GM12878 (cell line): ENCODE results near the gene RSBN1L. TPM values are rescaled to one million over a fixed set of nuclear protein-coding genes. Genes with fewer than 3 reads are reported as not detected.

Source experiments
- ATAC-seq: fragments of 200-7000 bp; cut with Tn5 transposase; 3 replicates; pipeline ENCODE4 v1.9.1; 2020; ENCODE audit warnings: mild to moderate bottlenecking, moderate library complexity
- BruUV-seq: library from RNA; stranded (reverse); fragments of 400-500 nt; replicated peaks from 2 replicates; lab custom pipeline; 2021; lab: Mats Ljungman, UMichigan
- CTCF ChIA-PET: fragments of 300-600 bp; sonication (Branson Sonifier 250); formaldehyde crosslinking; extraction: SDS; loops from one replicate; lab custom pipeline; 2021; ENCODE audit warnings: inconsistent platforms; lab: Yijun Ruan, JAX
- POLR2A ChIA-PET: fragments of 350-600 bp; formaldehyde crosslinking; extraction: SDS; loops from one replicate; lab custom pipeline; 2021; ENCODE audit warnings: inconsistent platforms; lab: Charles Lee
- RAD21 ChIA-PET: fragments of 300-600 bp; sonication (Branson Sonifier 250); formaldehyde crosslinking; loops from one replicate; lab custom pipeline; 2023; ENCODE audit warnings: antibody characterized with exemption; ENCODE audit not compliant: unreplicated experiment; lab: Charles Lee
- SMC1A ChIA-PET: fragments of 300-600 bp; sonication (Branson Sonifier 250); formaldehyde crosslinking; loops from one replicate; lab custom pipeline; 2023; ENCODE audit not compliant: unreplicated experiment, uncharacterized antibody; lab: Charles Lee
- DNase-seq: peaks from one replicate; pipeline ENCODE4 v3.0.0-alpha.2; 2011; ENCODE audit warnings: low read depth, low spot score
- FAIRE-seq: peaks from 3 replicates; lab custom pipeline; 2011; peaks lifted over from hg19 to GRCh38; lab: Jason Lieb, UNC
- H2AFZ ChIP-seq: 2 replicates; pipeline ENCODE4 v1.6.0; 2011; ENCODE audit warnings: low read depth, low read length, control low read depth; ENCODE audit not compliant: control insufficient read depth
- H3K27ac ChIP-seq: 2 replicates; pipeline ENCODE4 v1.5.1; 2011; ENCODE audit warnings: control low read depth; ENCODE audit not compliant: control insufficient read depth, insufficient read depth
- H3K27me3 ChIP-seq, 2 experiments: replicated peaks in 1 of 2; 2 replicates each; pipeline versions ENCODE4 v1.6.0 to v1.6.1; 2011; ENCODE audit warnings: low read length in 1 of 2; ENCODE audit not compliant: control insufficient read depth in 2 of 2, insufficient read depth in 2 of 2
- H3K36me3 ChIP-seq, 2 experiments: 2 replicates each; pipeline ENCODE4 v1.5.1; 2011; ENCODE audit warnings: low read length in 1 of 2; ENCODE audit not compliant: control insufficient read depth in 2 of 2, insufficient read depth in 2 of 2
- H3K4me1 ChIP-seq: 2 replicates; pipeline ENCODE4 v1.6.1; 2011; ENCODE audit warnings: mild to moderate bottlenecking, low read length, moderate library complexity, mixed read lengths; ENCODE audit not compliant: control insufficient read depth, insufficient read depth
- H3K4me2 ChIP-seq: 2 replicates; pipeline ENCODE4 v1.6.0; 2011; ENCODE audit warnings: control low read depth; ENCODE audit not compliant: control insufficient read depth, insufficient read depth
- H3K4me3 ChIP-seq: fragments of 200-600 bp; sonication (generic); 2 replicates; pipeline ENCODE4 v1.5.1; 2016
- H3K79me2 ChIP-seq: 2 replicates; pipeline ENCODE4 v1.6.0; 2011; ENCODE audit warnings: low read length; ENCODE audit not compliant: control insufficient read depth, insufficient read depth
- H3K9ac ChIP-seq: 2 replicates; pipeline ENCODE4 v1.8.0; 2011; ENCODE audit warnings: low read length, control low read depth, mixed read lengths; ENCODE audit not compliant: control insufficient read depth, insufficient read depth
- H3K9me3 ChIP-seq: replicated peaks from 3 replicates; pipeline ENCODE4 v1.5.1; 2011; ENCODE audit warnings: mild to moderate bottlenecking, low read length; ENCODE audit not compliant: control insufficient read depth, insufficient read depth
- H4K20me1 ChIP-seq: 2 replicates; pipeline ENCODE4 v1.6.0; 2011; ENCODE audit not compliant: control insufficient read depth, insufficient read depth
- ATF2 ChIP-seq: IDR thresholded peaks from 2 replicates; pipeline ENCODE4 v1.6.1; 2012; ENCODE audit warnings: low read length, inconsistent platforms
- EED ChIP-seq: sonication (generic); IDR thresholded peaks from 2 replicates; pipeline ENCODE4 v1.6.1; 2016; ENCODE audit warnings: antibody characterized with exemption, low read depth
- HDAC6 ChIP-seq: fragments of 200-600 bp; sonication (generic); IDR thresholded peaks from one replicate; pipeline ENCODE4 v1.8.0; 2017; ENCODE audit warnings: antibody characterized with exemption; ENCODE audit not compliant: unreplicated experiment
- MLLT1 ChIP-seq: fragments of 450-650 bp; IDR thresholded peaks from 2 replicates; pipeline ENCODE4 v1.6.1; 2016; ENCODE audit warnings: mild to moderate bottlenecking
- MXI1 ChIP-seq: fragments of 150-350 bp; IDR thresholded peaks from 2 replicates; pipeline ENCODE4 v1.6.1; 2011; ENCODE audit warnings: low read depth, mild to moderate bottlenecking, inconsistent platforms, low read length, improper control_type of control experiment
- NFYB ChIP-seq: IDR thresholded peaks from 2 replicates; pipeline ENCODE4 v1.6.1; 2011; ENCODE audit warnings: low read depth, mild to moderate bottlenecking, low read length, improper control_type of control experiment, moderate library complexity; ENCODE audit not compliant: insufficient read depth
- PAX5 ChIP-seq: IDR thresholded peaks from 2 replicates; pipeline ENCODE4 v1.6.1; 2011; ENCODE audit warnings: low read depth, low read length, borderline replicate concordance
- SMC3 ChIP-seq: IDR thresholded peaks from 2 replicates; pipeline ENCODE4 v1.6.1; 2011; ENCODE audit warnings: low read length, improper control_type of control experiment, borderline replicate concordance
- STAT3 ChIP-seq: IDR thresholded peaks from 2 replicates; pipeline ENCODE4 v1.6.1; 2011; ENCODE audit warnings: low read depth, low read length, improper control_type of control experiment
- WRNIP1 ChIP-seq: IDR thresholded peaks from 2 replicates; pipeline ENCODE4 v1.6.1; 2011; ENCODE audit warnings: low read depth, low read length, improper control_type of control experiment, borderline replicate concordance
- ZNF384 ChIP-seq: IDR thresholded peaks from 2 replicates; pipeline ENCODE4 v1.6.1; 2012; ENCODE audit warnings: low read depth, mild to moderate bottlenecking, low read length, improper control_type of control experiment, borderline replicate concordance
- WGBS: methylation state at CpG from one replicate; pipeline ENCODE4 v1.1.6; 2016; ENCODE audit warnings: low lambda C conversion rate; ENCODE audit not compliant: insufficient replicate concordance, insufficient coverage; ENCODE audit errors: missing lambda C conversion rate; 5-methylcytosine and 5-hydroxymethylcytosine counted together
- in situ Hi-C: fragments of 300-500 bp; cut with MboI; formaldehyde crosslinking; loops from 9 replicates; pipeline ENCODE4 v1.14.3; 2018; ENCODE audit warnings: mixed read lengths
- intact Hi-C: fragments of 100-400 bp; cut with micrococcal nuclease; formaldehyde crosslinking; loops from one replicate; pipeline ENCODE4 v1.14.2; 2022; ENCODE audit not compliant: unreplicated experiment
- polyA plus RNA-seq, 11 experiments: library from polyadenylated mRNA; depleted of rRNA in 4 of 11; unstranded in 6 of 11; stranded (reverse) in 5 of 11; fragments of >200 nt; fragmentation: Nextera tagmentation in 4 of 11; fragmentation: Illumina TruSeq in 1 of 11; extraction: Ambion mirVana in 4 of 11; extraction: Trizol in 1 of 11; gene quantifications; 1 replicate in 1 of 11; 2 replicates in 10 of 11; pipeline versions ENCODE4 v1.2.1 to v1.2.3, GENCODE V29; 2011 to 2016; ENCODE audit warnings: inconsistent platforms in 2 of 11, missing spikeins in 2 of 11, low read depth in 1 of 11
- total RNA-seq, 4 experiments: library from RNA; depleted of rRNA in 3 of 4; stranded (reverse); fragments of >200 nt in 3 of 4; fragmentation: Illumina TruSeq in 1 of 4; extraction: Trizol in 1 of 4; gene quantifications; 2 replicates each; pipeline versions ENCODE4 v1.2.1 to v1.2.3, GENCODE V29; 2013 to 2021
- TF ChIP-seq, protein P1 (sequence below): fragments of 450-650 bp; IDR thresholded peaks from 2 replicates; pipeline ENCODE4 v1.6.1; 2017; ENCODE audit warnings: mild to moderate bottlenecking, low read depth, inconsistent platforms; ENCODE audit not compliant: poor library complexity, severe bottlenecking
- TF ChIP-seq, protein P2 (sequence below), 3 experiments: IDR thresholded peaks in 2 of 3; conservative IDR thresholded peaks in 1 of 3; 2 replicates each; pipeline ENCODE4 v1.5.1; 2011; ENCODE audit warnings: low read depth in 3 of 3, low read length in 3 of 3, mild to moderate bottlenecking in 3 of 3, control low read depth in 2 of 3, moderate library complexity in 2 of 3, inconsistent platforms in 1 of 3, mixed read lengths in 1 of 3; ENCODE audit not compliant: control insufficient read depth in 2 of 3, insufficient read depth in 1 of 3; ENCODE audit errors: extremely low read depth in 1 of 3

Gene RSBN1L
- total and polyA plus RNA-seq, 10 of the 15 experiments (the other 5 are each of a cell fraction or from before 2014, with no cell fraction given), result 4.5 to 23.7 (median 10.3) TPM

- no peak overlapping the region for H3K9ac ChIP-seq
- ChIA-PET CTCF (interaction anchor here (0.6 to 3.7 kb wide), 34 partner anchors 11 to 572 kb away, joined by 3 to 225 read pairs (median 4); partner anchors contain the start of genes PHTF2, RSBN1L and TMEM60), SMC1A (interaction anchor here (0.6 to 3.6 kb wide), 24 partner anchors 11 to 489 kb away, joined by 3 to 75 read pairs (median 4); no protein-coding TSS in a partner anchor), RAD21 (interaction anchor here (0.8 to 3.7 kb wide), 12 partner anchors 12 to 428 kb away, joined by 3 to 58 read pairs (median 4); no protein-coding TSS in a partner anchor), POLR2A (interaction anchor here (1.0 kb wide), 1 partner anchor 43 kb away, joined by 4 read pairs; no protein-coding TSS in a partner anchor)
- FAIRE-seq (peak; percentile 97), DNase-seq (peak; percentile 38), ATAC-seq (peak; percentile 83)
- no peaks in the 10 kb centered on the region for H4K20me1 ChIP-seq
- H3K9me3 ChIP-seq, result no peaks in the 10 kb centered on the region
- peaks cover 40% of the 10 kb centered on the region for H3K79me2 ChIP-seq
- H3K27ac ChIP-seq, result no peak overlapping the region
- H3K27me3 ChIP-seq, result no peaks in the 10 kb centered on the region
- peaks cover 0 to 2% of the 10 kb centered on the region in 2 experiments; a peak in 2 of 4 replicates for H3K36me3 ChIP-seq
- H3K4me1 ChIP-seq, result peaks cover 3% of the 10 kb centered on the region; the same call in 1 of the 2 replicates
- in situ Hi-C loops (no loop called here), intact Hi-C loops (loop anchor here (1.0 to 5.0 kb wide), 3 partner anchors 63 to 102 kb away; partner anchors contain the start of gene RSBN1L)
- H2AFZ ChIP-seq, result no peak overlapping the region
- BruUV-seq, result no TSS peak
- 0% methylated on average over 3 of the region's 3 CpGs for WGBS
- no peak overlapping the region for H3K4me2 ChIP-seq
- H3K4me3 ChIP-seq, result no peak overlapping the region
- TF ChIP-seq STAT3 (no peak), NFYB (no peak), SMC3 (peak; percentile 86), PAX5 (no peak), MLLT1 (no peak), ATF2 (no peak), HDAC6 (no peak), WRNIP1 (no peak), ZNF384 (peak; percentile 27; the same call in 1 of the 2 replicates), MXI1 (0 out of 2 replicates have a peak, but pooled peaks have one; percentile 28), EED (no peak)
- TF ChIP-seq, protein P1, sequence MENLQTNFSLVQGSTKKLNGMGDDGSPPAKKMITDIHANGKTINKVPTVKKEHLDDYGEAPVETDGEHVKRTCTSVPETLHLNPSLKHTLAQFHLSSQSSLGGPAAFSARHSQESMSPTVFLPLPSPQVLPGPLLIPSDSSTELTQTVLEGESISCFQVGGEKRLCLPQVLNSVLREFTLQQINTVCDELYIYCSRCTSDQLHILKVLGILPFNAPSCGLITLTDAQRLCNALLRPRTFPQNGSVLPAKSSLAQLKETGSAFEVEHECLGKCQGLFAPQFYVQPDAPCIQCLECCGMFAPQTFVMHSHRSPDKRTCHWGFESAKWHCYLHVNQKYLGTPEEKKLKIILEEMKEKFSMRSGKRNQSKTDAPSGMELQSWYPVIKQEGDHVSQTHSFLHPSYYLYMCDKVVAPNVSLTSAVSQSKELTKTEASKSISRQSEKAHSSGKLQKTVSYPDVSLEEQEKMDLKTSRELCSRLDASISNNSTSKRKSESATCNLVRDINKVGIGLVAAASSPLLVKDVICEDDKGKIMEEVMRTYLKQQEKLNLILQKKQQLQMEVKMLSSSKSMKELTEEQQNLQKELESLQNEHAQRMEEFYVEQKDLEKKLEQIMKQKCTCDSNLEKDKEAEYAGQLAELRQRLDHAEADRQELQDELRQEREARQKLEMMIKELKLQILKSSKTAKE, result peak; percentile 46
- TF ChIP-seq, protein P2, sequence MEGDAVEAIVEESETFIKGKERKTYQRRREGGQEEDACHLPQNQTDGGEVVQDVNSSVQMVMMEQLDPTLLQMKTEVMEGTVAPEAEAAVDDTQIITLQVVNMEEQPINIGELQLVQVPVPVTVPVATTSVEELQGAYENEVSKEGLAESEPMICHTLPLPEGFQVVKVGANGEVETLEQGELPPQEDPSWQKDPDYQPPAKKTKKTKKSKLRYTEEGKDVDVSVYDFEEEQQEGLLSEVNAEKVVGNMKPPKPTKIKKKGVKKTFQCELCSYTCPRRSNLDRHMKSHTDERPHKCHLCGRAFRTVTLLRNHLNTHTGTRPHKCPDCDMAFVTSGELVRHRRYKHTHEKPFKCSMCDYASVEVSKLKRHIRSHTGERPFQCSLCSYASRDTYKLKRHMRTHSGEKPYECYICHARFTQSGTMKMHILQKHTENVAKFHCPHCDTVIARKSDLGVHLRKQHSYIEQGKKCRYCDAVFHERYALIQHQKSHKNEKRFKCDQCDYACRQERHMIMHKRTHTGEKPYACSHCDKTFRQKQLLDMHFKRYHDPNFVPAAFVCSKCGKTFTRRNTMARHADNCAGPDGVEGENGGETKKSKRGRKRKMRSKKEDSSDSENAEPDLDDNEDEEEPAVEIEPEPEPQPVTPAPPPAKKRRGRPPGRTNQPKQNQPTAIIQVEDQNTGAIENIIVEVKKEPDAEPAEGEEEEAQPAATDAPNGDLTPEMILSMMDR (IDR thresholded peaks at IDR 0.05 in 2 of 3, conservative IDR thresholded peaks at IDR 0.05 in 1 of 3; ENCODE audit: control insufficient read depth in 2 of 3, extremely low read depth in 1 of 3, insufficient read depth in 1 of 3, low read depth in 3 of 3, low read length in 3 of 3), result peak; percentile 61 to 79 (median 78)
Observed at GRCh38 chr7:77759294-77759889, 63.1 kb downstream of the RSBN1L start.
